Measurements from ENCODE around the gene GNAQ. TPM values are rescaled to one million over a fixed set of nuclear protein-coding genes. Genes with fewer than 3 reads are reported as not detected.

GNAQ gene
- total RNA-seq, 1 experiment from 2014 or later = 28.7 TPM

DNA sequence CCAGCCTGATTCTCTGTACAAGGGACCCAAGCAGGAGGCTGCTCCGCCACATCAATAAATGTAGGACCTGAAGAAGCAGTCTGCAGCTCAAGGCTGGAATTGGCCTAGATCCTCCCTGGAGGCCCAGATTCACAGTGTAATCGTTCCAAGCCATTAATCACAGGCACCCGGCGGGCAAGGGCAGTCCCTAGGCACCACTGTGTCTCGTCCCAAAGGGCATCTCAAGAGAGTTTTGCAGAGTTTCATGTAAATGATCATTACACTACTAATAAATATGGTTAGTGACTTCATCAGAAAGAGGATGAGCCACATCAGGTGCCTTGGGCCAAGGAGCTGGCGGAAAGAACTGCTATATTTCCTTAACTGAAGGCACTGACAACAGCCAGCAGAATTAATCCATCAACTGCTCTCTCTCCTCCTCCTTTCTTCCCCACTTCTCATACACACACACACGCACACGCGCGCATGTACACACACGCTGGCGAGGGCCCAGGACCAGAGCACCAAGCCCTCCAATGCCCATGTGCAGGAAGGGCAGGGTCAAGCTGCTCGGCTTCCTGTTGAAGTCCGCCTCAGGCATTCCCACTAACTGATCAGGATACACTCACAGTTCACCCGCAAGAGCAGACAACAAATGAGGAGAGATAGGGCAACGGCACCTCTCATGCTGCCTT lies 33.9 kb downstream of the GNAQ start:
- intact Hi-C loops (cut with micrococcal nuclease) = no loop called here

More for the DNA sequence above, 33.9 kb downstream of the GNAQ start:
- Histone ChIP-seq H3K27me3 (ENCODE audit: insufficient read depth, low read length) (no peaks in the 10 kb centered on the region), H3K4me1 (ENCODE audit: control insufficient read depth in 1 of 2, insufficient read depth in 2 of 2, low read length in 2 of 2) (peaks cover 0 to 5% of the 10 kb centered on the region in 2 experiments; a peak in 1 of 4 replicates), H3K4me2 (ENCODE audit: low read length) (no peak overlapping the region), H4K20me1 (ENCODE audit: insufficient read depth) (no peaks in the 10 kb centered on the region), H3K79me2 (ENCODE audit: insufficient read depth, low read length) (peaks cover 14% of the 10 kb centered on the region; the same call in 1 of the 2 replicates), H3K9me3 (ENCODE audit: control insufficient read depth in 1 of 2, insufficient read depth in 1 of 2, low read depth in 1 of 2, low read length in 2 of 2) (no peaks in the 10 kb centered on the region), H3K9me2 (ENCODE audit: insufficient read depth) (no peaks in the 10 kb centered on the region), H3K27ac (ENCODE audit: low read depth, low read length) (no peak overlapping the region), H2AFZ (ENCODE audit: low read depth, low read length, poor library complexity, severe bottlenecking) (no peak overlapping the region), H3K9ac (ENCODE audit: low read length) (no peak overlapping the region), H3K4me3 (replicated peaks in 1 of 2; ENCODE audit: low read depth in 1 of 2, low read length in 2 of 2) (no peak overlapping the region), H3K36me3 (ENCODE audit: control insufficient read depth in 1 of 2, insufficient read depth in 2 of 2, low read length in 2 of 2) (no peaks in the 10 kb centered on the region)
- ATAC-seq (no peak), DNase-seq (ENCODE audit: low read depth, low spot score) (no peak)
- no TSS peak for BruUV-seq (replicated peaks)
- ChIA-PET POLR2A (no interaction called here), CTCF (no interaction called here), RAD21 (ENCODE audit: low non-redundant PET in 1 of 2, low total read pairs in 2 of 2, uncharacterized antibody in 2 of 2, unreplicated experiment in 2 of 2) (no interaction called here)
- TF ChIP-seq TCF7L2 (IDR thresholded peaks at IDR 0.05; ENCODE audit: borderline replicate concordance, extremely low read depth, insufficient read depth, insufficient read length) (no peak), FOSL1 (IDR thresholded peaks at IDR 0.05; ENCODE audit: low read depth) (no peak), SIN3A (IDR thresholded peaks at IDR 0.05; ENCODE audit: low read depth) (no peak), ELF1 (IDR thresholded peaks at IDR 0.05; ENCODE audit: borderline replicate concordance, low read depth) (no peak), YY1 (IDR thresholded peaks at IDR 0.05; ENCODE audit: extremely low read depth, insufficient replicate concordance, low read depth, low read length) (no peak), RAD21 (IDR thresholded peaks at IDR 0.05; ENCODE audit: low read depth) (no peak), POLR2A (IDR thresholded peaks at IDR 0.05; ENCODE audit: borderline replicate concordance, extremely low read depth, insufficient read depth, insufficient read length) (no peak)
- TF ChIP-seq, protein P1, sequence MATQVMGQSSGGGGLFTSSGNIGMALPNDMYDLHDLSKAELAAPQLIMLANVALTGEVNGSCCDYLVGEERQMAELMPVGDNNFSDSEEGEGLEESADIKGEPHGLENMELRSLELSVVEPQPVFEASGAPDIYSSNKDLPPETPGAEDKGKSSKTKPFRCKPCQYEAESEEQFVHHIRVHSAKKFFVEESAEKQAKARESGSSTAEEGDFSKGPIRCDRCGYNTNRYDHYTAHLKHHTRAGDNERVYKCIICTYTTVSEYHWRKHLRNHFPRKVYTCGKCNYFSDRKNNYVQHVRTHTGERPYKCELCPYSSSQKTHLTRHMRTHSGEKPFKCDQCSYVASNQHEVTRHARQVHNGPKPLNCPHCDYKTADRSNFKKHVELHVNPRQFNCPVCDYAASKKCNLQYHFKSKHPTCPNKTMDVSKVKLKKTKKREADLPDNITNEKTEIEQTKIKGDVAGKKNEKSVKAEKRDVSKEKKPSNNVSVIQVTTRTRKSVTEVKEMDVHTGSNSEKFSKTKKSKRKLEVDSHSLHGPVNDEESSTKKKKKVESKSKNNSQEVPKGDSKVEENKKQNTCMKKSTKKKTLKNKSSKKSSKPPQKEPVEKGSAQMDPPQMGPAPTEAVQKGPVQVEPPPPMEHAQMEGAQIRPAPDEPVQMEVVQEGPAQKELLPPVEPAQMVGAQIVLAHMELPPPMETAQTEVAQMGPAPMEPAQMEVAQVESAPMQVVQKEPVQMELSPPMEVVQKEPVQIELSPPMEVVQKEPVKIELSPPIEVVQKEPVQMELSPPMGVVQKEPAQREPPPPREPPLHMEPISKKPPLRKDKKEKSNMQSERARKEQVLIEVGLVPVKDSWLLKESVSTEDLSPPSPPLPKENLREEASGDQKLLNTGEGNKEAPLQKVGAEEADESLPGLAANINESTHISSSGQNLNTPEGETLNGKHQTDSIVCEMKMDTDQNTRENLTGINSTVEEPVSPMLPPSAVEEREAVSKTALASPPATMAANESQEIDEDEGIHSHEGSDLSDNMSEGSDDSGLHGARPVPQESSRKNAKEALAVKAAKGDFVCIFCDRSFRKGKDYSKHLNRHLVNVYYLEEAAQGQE (IDR thresholded peaks at IDR 0.05; ENCODE audit: low read depth) = no peak
- TF ChIP-seq, protein P2, sequence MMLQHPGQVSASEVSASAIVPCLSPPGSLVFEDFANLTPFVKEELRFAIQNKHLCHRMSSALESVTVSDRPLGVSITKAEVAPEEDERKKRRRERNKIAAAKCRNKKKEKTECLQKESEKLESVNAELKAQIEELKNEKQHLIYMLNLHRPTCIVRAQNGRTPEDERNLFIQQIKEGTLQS (IDR thresholded peaks at IDR 0.05) = no peak
- TF ChIP-seq, protein P3, sequence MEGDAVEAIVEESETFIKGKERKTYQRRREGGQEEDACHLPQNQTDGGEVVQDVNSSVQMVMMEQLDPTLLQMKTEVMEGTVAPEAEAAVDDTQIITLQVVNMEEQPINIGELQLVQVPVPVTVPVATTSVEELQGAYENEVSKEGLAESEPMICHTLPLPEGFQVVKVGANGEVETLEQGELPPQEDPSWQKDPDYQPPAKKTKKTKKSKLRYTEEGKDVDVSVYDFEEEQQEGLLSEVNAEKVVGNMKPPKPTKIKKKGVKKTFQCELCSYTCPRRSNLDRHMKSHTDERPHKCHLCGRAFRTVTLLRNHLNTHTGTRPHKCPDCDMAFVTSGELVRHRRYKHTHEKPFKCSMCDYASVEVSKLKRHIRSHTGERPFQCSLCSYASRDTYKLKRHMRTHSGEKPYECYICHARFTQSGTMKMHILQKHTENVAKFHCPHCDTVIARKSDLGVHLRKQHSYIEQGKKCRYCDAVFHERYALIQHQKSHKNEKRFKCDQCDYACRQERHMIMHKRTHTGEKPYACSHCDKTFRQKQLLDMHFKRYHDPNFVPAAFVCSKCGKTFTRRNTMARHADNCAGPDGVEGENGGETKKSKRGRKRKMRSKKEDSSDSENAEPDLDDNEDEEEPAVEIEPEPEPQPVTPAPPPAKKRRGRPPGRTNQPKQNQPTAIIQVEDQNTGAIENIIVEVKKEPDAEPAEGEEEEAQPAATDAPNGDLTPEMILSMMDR (IDR thresholded peaks at IDR 0.05 in 2 of 3, conservative IDR thresholded peaks at IDR 0.05 in 1 of 3; ENCODE audit: borderline replicate concordance in 1 of 3, insufficient read depth in 1 of 3, low read depth in 2 of 3, low read length in 2 of 3) = no peak
